Stimulated activated CD8-positive, alpha-beta memory T cell treated with anti-CD3 and anti-CD28 coated beads, Interleukin-4, amount 100 ng/mL, for 24 hours (primary cell): ENCODE data around the gene MEIS2.
"Not testable (repeated sequence)": the region's sequence is repeated elsewhere in the genome, so short reads cannot be mapped to it uniquely, and the experiment has no call there.

Experiments
- DNase-seq: peaks from one replicate; pipeline ENCODE4 v3.0.0-alpha.2; 2020; ENCODE audit warnings: low read depth

Gene MEIS2

GRCh38 chr15:37009288-37009687 is 91.1 kb downstream of the MEIS2 start:
- no peak for DNase-seq

GRCh38 chr15:37008205-37008604 is 92.1 kb downstream of the MEIS2 start:
- DNase-seq: no peak

GRCh38 chr15:37007301-37007700 is 93.0 kb downstream of the MEIS2 start:
- DNase-seq: no peak

GRCh38 chr15:37004981-37005735 is 95.2 kb downstream of the MEIS2 start:
- DNase-seq: no peak

- DNase-seq: no peak
Measured at GRCh38 chr15:37004373-37004869, 95.9 kb downstream of the MEIS2 start.

GRCh38 chr15:37002041-37002672 is 98.2 kb downstream of the MEIS2 start:
- no peak for DNase-seq

GRCh38 chr15:37001417-37001816 is 98.9 kb downstream of the MEIS2 start:
- DNase-seq: no peak

- no peak for DNase-seq
Measured at GRCh38 chr15:36999778-37000177, 100.6 kb downstream of the MEIS2 start.

GRCh38 chr15:36996538-36997181 is 103.7 kb downstream of the MEIS2 start:
- no peak for DNase-seq

GRCh38 chr15:36996121-36996520 is 104.2 kb downstream of the MEIS2 start:
- no peak for DNase-seq

GRCh38 chr15:36994790-36995189 is 105.6 kb downstream of the MEIS2 start:
- no peak for DNase-seq

GRCh38 chr15:36992454-36992853 is 107.9 kb downstream of the MEIS2 start:
- DNase-seq: no peak

- DNase-seq: no peak
Measured at GRCh38 chr15:36988947-36989346, 111.4 kb downstream of the MEIS2 start.

- no peak for DNase-seq
Measured at GRCh38 chr15:36982430-36982829, 117.9 kb downstream of the MEIS2 start.

GRCh38 chr15:36980281-36980680 is 120.1 kb downstream of the MEIS2 start:
- DNase-seq: not testable (repeated sequence)

GRCh38 chr15:36978625-36979024 is 121.7 kb downstream of the MEIS2 start:
- no peak for DNase-seq

GRCh38 chr15:36978126-36978525 is 122.2 kb downstream of the MEIS2 start:
- DNase-seq: no peak

- DNase-seq: no peak
Measured at GRCh38 chr15:36977659-36978058, 122.7 kb downstream of the MEIS2 start.

GRCh38 chr15:36972704-36973103 is 127.6 kb downstream of the MEIS2 start:
- DNase-seq: no peak

GRCh38 chr15:36970522-36970921 is 129.8 kb downstream of the MEIS2 start:
- DNase-seq: no peak

- DNase-seq: no peak
Measured at GRCh38 chr15:36967929-36968328, 132.4 kb downstream of the MEIS2 start.

- no peak for DNase-seq
Measured at GRCh38 chr15:36966708-36967107, 133.6 kb downstream of the MEIS2 start.
